ENCODE measurements around the gene HSPBP1. TPM values are rescaled to one million over a fixed set of nuclear protein-coding genes. Genes with fewer than 3 reads are reported as not detected.

The HSPBP1 gene
- total RNA-seq, 4 donors from 2014 or later, result 17.9 to 46.7 (median 36.7) TPM

- H3K4me3 ChIP-seq, result peak overlapping the region; percentile 50
- TF ChIP-seq POLR2AphosphoS5 (IDR thresholded peaks at IDR 0.05), result no peak
- no peak for TF ChIP-seq POLR2A (IDR thresholded peaks at IDR 0.05)
- TF ChIP-seq EP300 (IDR thresholded peaks at IDR 0.05), result no peak
- no peak for TF ChIP-seq CTCF (IDR thresholded peaks at IDR 0.05)
- peaks cover 22% of the 10 kb centered on the region for H3K27me3 ChIP-seq
- WGBS, result 57% methylated on average over 1 of the region's 16 CpGs
- H3K27ac ChIP-seq, result peak overlapping the region; percentile 41
- no peak for DNase-seq (ENCODE audit: low spot score in 2 of 2)
- peaks cover 22% of the 10 kb centered on the region for H3K4me1 ChIP-seq
- no peaks in the 10 kb centered on the region for H3K9me3 ChIP-seq
- H3K36me3 ChIP-seq, result no peaks in the 10 kb centered on the region
Measured at GRCh38 chr19:55284405-55285058, 4.6 kb upstream of the HSPBP1 start.

DNA sequence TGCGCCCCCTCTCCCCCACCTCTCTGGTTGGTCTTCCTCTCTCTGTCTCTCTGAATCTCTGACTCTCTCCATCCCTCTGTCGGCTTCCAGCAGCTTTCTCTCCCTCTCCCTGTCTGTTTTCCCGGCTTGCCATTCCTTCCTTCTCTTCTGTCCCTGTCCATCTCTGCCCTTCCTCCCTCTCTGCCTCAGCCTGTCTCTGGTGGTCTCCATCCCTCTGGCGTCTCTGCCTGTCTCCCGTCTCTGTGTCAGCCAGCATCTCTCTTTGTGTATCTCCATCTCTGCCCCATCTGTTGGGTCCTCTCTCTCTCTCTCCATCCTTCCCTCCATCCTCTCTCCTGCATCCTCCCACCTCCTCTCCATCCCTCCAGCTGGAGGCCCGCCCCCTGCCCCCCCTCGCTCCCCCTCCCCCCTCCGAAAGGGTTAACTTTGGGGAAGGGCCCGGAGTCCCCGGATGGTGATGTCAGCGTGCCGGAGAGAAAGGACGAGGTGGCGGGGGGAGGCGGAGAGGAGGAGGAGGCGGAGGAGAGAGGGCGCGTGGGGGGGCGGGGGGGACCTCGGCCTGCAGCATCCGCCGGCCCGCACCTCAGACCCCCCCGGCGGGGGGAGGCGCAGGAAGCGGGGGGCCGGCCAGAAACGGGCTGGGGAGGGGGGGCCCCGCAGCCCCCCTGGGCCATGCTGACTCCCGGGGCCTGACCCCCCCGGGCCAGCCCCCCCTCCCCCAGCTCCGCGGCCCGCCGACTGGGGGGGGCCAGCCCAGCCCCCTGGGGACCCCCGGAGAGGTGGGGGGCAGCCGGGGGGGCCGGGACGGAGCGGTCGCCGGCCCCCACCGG, 3.9 kb upstream of the HSPBP1 start, which contains the start of gene BRSK1:
TSS of gene BRSK1 (plus strand) at position 450 of the 830 bp plus-strand sequence. CDS start 446 bp downstream, outside the sequence.
- Histone ChIP-seq H3K9me3 (no peaks in the 10 kb centered on the region), H3K4me3 (peak within 1 kb of the TSS; percentile 50), H3K36me3 (no peaks in the 10 kb centered on the region), H3K27ac (peak within 1 kb of the TSS; percentile 41), H3K27me3 (peaks cover 22% of the 10 kb centered on the region), H3K4me1 (peaks cover 28% of the 10 kb centered on the region)
- TF ChIP-seq POLR2A (IDR thresholded peaks at IDR 0.05) (no peak), CTCF (IDR thresholded peaks at IDR 0.05) (no peak), POLR2AphosphoS5 (IDR thresholded peaks at IDR 0.05) (no peak), EP300 (IDR thresholded peaks at IDR 0.05) (no peak)
- DNase-seq (ENCODE audit: low spot score in 2 of 2), result no peak
- 15% methylated on average over 12 of the region's 44 CpGs for WGBS

DNA sequence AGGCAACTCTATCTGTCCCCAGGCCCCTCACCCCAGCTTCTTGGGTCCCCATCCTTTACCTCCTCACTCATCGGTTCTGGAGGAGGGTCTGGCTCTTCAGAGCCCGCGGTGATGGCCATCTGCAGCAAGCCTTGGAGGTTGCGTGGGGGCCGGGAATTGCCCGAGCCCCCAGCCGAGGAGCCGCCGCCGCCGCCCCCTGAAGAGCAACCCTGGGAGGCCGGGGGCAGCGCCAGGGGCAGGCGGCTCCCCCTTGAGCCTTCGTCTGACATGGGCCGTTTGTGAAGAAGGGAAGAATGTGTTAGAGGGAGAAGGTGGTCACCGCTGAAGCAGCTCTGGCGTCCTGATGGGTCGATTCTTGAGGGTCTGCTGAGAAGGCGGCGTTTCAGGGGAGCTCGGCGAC, 570 bp downstream of the HSPBP1 start:
- Histone ChIP-seq H3K9me3 (no peaks in the 10 kb centered on the region), H3K27me3 (peaks cover 20% of the 10 kb centered on the region), H3K4me3 (peak overlapping the region; percentile 85), H3K36me3 (peaks cover 22% of the 10 kb centered on the region), H3K27ac (peak overlapping the region; percentile 73), H3K4me1 (peaks cover 27% of the 10 kb centered on the region)
- TF ChIP-seq EP300 (IDR thresholded peaks at IDR 0.05) (no peak), CTCF (IDR thresholded peaks at IDR 0.05) (no peak), POLR2A (IDR thresholded peaks at IDR 0.05) (no peak), POLR2AphosphoS5 (IDR thresholded peaks at IDR 0.05) (no peak)
- 8% methylated on average over 22 of the region's 23 CpGs for WGBS
- no peak for DNase-seq (ENCODE audit: low spot score in 2 of 2)

DNA sequence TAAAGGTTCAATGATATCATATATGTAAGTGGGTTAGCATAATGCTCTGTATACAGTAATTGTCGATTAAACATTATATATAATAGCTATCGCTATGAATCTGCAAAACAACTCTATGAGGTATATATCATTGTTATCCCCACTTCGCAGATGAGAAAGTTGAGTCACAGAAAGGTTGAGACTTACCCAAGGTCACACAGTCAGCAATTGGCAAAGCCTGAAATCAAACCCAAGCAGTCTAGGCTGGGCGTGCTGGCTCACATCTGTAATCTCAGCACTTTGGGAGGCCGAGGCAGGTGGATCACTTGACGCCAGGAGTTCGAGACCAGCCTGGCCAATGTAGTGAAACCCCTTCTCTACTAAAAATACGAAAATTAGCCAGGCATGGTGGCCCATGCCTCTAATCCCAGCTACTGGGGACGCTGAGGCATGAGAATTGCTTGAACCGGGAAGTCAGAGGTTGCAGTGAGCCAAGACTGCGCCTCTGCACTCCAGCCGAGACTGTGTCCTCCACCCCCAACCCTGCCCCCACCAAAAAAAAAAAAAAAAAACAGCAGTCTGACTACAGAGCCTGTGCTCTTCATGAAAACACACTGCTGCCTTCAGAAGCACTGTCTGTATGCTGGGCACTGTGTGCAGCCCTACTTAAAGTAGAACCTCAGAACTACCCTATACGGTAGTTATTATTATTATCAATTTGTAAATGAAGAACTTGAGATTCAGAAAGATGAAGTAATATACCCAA, 1.3 kb downstream of the HSPBP1 start:
- no peaks in the 10 kb centered on the region for H3K9me3 ChIP-seq
- H3K4me3 ChIP-seq, result no peak overlapping the region

More for the DNA sequence above, 1.3 kb downstream of the HSPBP1 start:
- peaks cover 12% of the 10 kb centered on the region for H3K27me3 ChIP-seq
- peaks cover 30% of the 10 kb centered on the region for H3K36me3 ChIP-seq
- DNase-seq (ENCODE audit: low spot score in 2 of 2), result no peak
- H3K4me1 ChIP-seq, result peaks cover 19% of the 10 kb centered on the region
- 84% methylated on average over 13 of the region's 13 CpGs for WGBS
- TF ChIP-seq EP300 (IDR thresholded peaks at IDR 0.05), result no peak
- TF ChIP-seq POLR2A (IDR thresholded peaks at IDR 0.05), result no peak
- no peak for TF ChIP-seq POLR2AphosphoS5 (IDR thresholded peaks at IDR 0.05)
- no peak for TF ChIP-seq CTCF (IDR thresholded peaks at IDR 0.05)
- H3K27ac ChIP-seq, result no peak overlapping the region
